ENCODE measurements around the gene BPIFB3. TPM values are rescaled to one million over a fixed set of nuclear protein-coding genes. Genes with fewer than 3 reads are reported as not detected.

The BPIFB3 gene
- total and polyA plus RNA-seq, 3 donors from 2014 or later, result 0.47 to 0.87 (median 0.74) TPM

DNA sequence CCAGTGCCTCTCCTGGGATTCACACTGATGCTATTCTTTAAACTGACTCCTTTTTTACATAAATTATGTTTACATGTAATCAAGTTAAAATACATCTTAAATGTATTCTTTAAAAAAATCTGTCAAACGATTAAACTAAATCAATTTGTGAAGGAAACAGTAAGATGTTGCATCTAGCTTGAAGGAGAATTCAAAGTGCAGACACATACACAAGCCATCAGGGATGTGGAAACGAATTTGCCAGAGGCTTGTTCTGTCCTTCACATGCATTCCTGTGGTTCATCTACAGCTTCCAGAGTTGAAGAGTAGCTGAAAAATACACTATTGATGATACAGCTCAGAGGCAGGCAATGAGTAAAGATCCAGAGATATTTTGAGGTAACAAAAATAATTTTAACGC, 7.3 kb upstream of the BPIFB3 start:
- TF ChIP-seq, protein P1, sequence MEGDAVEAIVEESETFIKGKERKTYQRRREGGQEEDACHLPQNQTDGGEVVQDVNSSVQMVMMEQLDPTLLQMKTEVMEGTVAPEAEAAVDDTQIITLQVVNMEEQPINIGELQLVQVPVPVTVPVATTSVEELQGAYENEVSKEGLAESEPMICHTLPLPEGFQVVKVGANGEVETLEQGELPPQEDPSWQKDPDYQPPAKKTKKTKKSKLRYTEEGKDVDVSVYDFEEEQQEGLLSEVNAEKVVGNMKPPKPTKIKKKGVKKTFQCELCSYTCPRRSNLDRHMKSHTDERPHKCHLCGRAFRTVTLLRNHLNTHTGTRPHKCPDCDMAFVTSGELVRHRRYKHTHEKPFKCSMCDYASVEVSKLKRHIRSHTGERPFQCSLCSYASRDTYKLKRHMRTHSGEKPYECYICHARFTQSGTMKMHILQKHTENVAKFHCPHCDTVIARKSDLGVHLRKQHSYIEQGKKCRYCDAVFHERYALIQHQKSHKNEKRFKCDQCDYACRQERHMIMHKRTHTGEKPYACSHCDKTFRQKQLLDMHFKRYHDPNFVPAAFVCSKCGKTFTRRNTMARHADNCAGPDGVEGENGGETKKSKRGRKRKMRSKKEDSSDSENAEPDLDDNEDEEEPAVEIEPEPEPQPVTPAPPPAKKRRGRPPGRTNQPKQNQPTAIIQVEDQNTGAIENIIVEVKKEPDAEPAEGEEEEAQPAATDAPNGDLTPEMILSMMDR (IDR thresholded peaks at IDR 0.05), result no peak
- TF ChIP-seq POLR2A (IDR thresholded peaks at IDR 0.05), result no peak
- DNase-seq, result no peak
- no peaks in the 10 kb centered on the region for H3K9me3 ChIP-seq
- no peaks in the 10 kb centered on the region for H3K27me3 ChIP-seq
- intact Hi-C loops (cut with DNase I; ENCODE audit: low total_unique reads), result no loop called here
- H3K36me3 ChIP-seq (ENCODE audit: low read depth, missing control alignments), result no peaks in the 10 kb centered on the region
- no peak overlapping the region for H3K27ac ChIP-seq
- no peak overlapping the region for H3K4me3 ChIP-seq
- 82 to 85% methylated on average over 3 of the region's 3 CpGs for WGBS, 2 donors
- H3K4me1 ChIP-seq, result no peaks in the 10 kb centered on the region

- no peaks in the 10 kb centered on the region for H3K9me3 ChIP-seq
- no peak for TF ChIP-seq POLR2A (IDR thresholded peaks at IDR 0.05)
- TF ChIP-seq, protein P1 (IDR thresholded peaks at IDR 0.05), result no peak
Observed at GRCh38 chr20:33051333-33051732, 2.4 kb upstream of the BPIFB3 start.

DNA sequence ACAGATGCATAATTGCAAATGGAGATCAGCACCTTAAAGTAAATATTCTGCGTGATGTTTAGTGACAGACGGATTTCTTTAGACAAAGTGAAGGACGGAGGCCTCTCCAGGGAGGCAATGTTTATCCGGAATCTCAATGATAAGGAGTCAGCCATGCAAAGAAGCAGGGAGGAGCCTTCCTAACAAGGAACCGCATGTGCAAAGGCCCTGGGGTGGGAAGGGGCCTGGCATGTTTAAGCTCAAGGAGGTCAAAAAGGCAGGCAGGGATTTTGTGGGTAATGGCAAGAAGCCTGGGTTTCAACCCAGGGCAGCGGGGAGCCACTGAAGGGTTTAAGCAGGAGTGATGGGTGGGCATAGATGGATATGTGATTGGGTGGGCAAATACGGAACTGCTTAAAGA, 678 bp downstream of the BPIFB3 start:
- 78 to 84% methylated on average over 7 of the region's 7 CpGs for WGBS, 2 donors
- Histone ChIP-seq H3K27me3 (no peaks in the 10 kb centered on the region), H3K4me1 (no peaks in the 10 kb centered on the region), H3K27ac (no peak overlapping the region), H3K9me3 (no peaks in the 10 kb centered on the region), H3K36me3 (ENCODE audit: low read depth, missing control alignments) (no peaks in the 10 kb centered on the region), H3K4me3 (no peak overlapping the region)
- TF ChIP-seq POLR2A (IDR thresholded peaks at IDR 0.05), result no peak
- TF ChIP-seq, protein P1 (IDR thresholded peaks at IDR 0.05), result no peak
- no peak for DNase-seq
- intact Hi-C loops (cut with DNase I; ENCODE audit: low total_unique reads), result no loop called here

More at GRCh38 chr20:33051333-33051732, 2.4 kb upstream of the BPIFB3 start:
- Histone ChIP-seq H3K4me3 (no peak overlapping the region), H3K27ac (no peak overlapping the region), H3K4me1 (no peaks in the 10 kb centered on the region), H3K36me3 (ENCODE audit: low read depth, missing control alignments) (no peaks in the 10 kb centered on the region), H3K27me3 (no peaks in the 10 kb centered on the region)
- no peak for DNase-seq
- 66 to 69% methylated on average over 4 of the region's 4 CpGs for WGBS, 2 donors
- intact Hi-C loops (cut with DNase I; ENCODE audit: low total_unique reads), result no loop called here

DNA sequence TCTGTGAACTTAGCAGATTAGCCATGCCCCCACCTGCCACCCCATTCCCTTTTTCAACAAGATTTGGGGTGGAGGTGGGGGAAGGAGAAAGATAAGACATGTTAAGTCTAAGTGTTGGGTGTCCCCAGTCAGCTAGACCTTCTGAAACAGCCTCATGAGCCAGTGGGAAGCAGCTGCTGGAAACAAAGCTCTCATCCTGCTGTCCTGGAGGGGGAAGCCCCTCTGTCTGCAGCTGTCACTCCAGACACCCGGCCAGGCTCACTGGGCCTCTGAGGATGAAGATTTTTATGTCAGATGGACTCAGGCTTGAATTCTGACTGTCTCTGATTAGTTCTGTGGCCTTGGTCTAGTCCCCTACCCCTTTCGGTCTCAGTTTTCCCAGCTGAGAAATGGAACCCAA, 1.1 kb downstream of the BPIFB3 start:
- Histone ChIP-seq H3K27me3 (no peaks in the 10 kb centered on the region), H3K36me3 (ENCODE audit: low read depth, missing control alignments) (no peaks in the 10 kb centered on the region), H3K4me1 (no peaks in the 10 kb centered on the region), H3K9me3 (no peaks in the 10 kb centered on the region), H3K27ac (no peak overlapping the region), H3K4me3 (no peak overlapping the region)
- DNase-seq, result no peak
- intact Hi-C loops (cut with DNase I; ENCODE audit: low total_unique reads), result no loop called here
- TF ChIP-seq, protein P1 (IDR thresholded peaks at IDR 0.05), result no peak
- no peak for TF ChIP-seq POLR2A (IDR thresholded peaks at IDR 0.05)
- WGBS, 2 donors, result 92 to 100% methylated on average over 1 to 2 of the region's 2 CpGs

DNA sequence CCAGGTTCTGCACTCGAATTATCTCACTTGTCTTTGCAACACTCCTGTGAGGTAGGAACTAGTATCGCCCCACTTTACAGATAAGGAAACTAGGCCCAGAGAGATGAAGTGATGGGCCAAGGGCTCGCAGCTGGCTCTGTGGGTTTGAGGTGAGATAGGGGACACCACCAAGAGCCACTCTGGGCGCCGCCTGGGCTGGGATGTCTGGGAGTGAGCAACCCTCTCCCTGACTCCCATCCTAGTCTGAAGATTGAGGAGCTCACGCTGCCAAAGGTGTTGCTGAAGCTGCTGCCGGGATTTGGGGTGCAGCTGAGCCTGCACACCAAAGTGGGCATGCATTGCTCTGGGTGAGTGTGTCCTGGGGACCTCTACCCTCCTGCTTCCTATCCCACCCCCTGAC, 5.4 kb downstream of the BPIFB3 start:
- no peak overlapping the region for H3K27ac ChIP-seq
- 67 to 81% methylated on average over 5 to 7 of the region's 7 CpGs for WGBS, 2 donors
- DNase-seq, result no peak
- no peaks in the 10 kb centered on the region for H3K27me3 ChIP-seq
- H3K4me1 ChIP-seq, result no peaks in the 10 kb centered on the region
- intact Hi-C loops (cut with DNase I; ENCODE audit: low total_unique reads), result no loop called here
- no peaks in the 10 kb centered on the region for H3K36me3 ChIP-seq (ENCODE audit: low read depth, missing control alignments)
- TF ChIP-seq POLR2A (IDR thresholded peaks at IDR 0.05), result no peak
- TF ChIP-seq, protein P1 (IDR thresholded peaks at IDR 0.05), result no peak
- H3K9me3 ChIP-seq, result no peaks in the 10 kb centered on the region
- H3K4me3 ChIP-seq, result no peak overlapping the region
